NCI-H345 treated with DMSO at 0.1 percent for 48 hours (cell line): ENCODE data around the gene RASSF8.
A peak's percentile ranks its signal among the peaks of the same experiment; 100 is the strongest.
"Not testable (repeated sequence)": the region's sequence is repeated elsewhere in the genome, so short reads cannot be mapped to it uniquely, and the experiment has no call there.

Experiments
- DNase-seq: peaks from one replicate; lab custom pipeline; 2025; ENCODE audit not compliant: unreplicated experiment; lab: John Stamatoyannopoulos, UW

The RASSF8 gene

GRCh38 chr12:26054383-26054782, 95.9 kb downstream of the RASSF8 start:
- no peak for DNase-seq

GRCh38 chr12:26055087-26055486, 96.6 kb downstream of the RASSF8 start:
- DNase-seq: no peak

GRCh38 chr12:26056335-26056734, 97.9 kb downstream of the RASSF8 start:
- no peak for DNase-seq

- DNase-seq: not testable (repeated sequence)
Measured at GRCh38 chr12:26057271-26057670, 98.8 kb downstream of the RASSF8 start.

- DNase-seq: no peak
Measured at GRCh38 chr12:26058308-26058707, 99.8 kb downstream of the RASSF8 start.

- no peak for DNase-seq
Measured at GRCh38 chr12:26058818-26059217, 100.3 kb downstream of the RASSF8 start.

- DNase-seq: no peak
Measured at GRCh38 chr12:26062006-26062405, 103.5 kb downstream of the RASSF8 start.

- DNase-seq: no peak
Measured at GRCh38 chr12:26062566-26062965, 104.1 kb downstream of the RASSF8 start.

- no peak for DNase-seq
Measured at GRCh38 chr12:26065451-26065850, 107.0 kb downstream of the RASSF8 start.

GRCh38 chr12:26068503-26068902, 110.0 kb downstream of the RASSF8 start:
- no peak for DNase-seq

GRCh38 chr12:26069796-26070195, 111.3 kb downstream of the RASSF8 start:
- no peak for DNase-seq

- DNase-seq: no peak
Measured at GRCh38 chr12:26077915-26078702, 119.6 kb downstream of the RASSF8 start.

GRCh38 chr12:26080911-26081310, 122.4 kb downstream of the RASSF8 start:
- DNase-seq: no peak

- no peak for DNase-seq
Measured at GRCh38 chr12:26086936-26087335, 128.5 kb downstream of the RASSF8 start.

- no peak for DNase-seq
Measured at GRCh38 chr12:26088998-26089397, 130.5 kb downstream of the RASSF8 start.

- no peak for DNase-seq
Measured at GRCh38 chr12:26090836-26091510, 132.5 kb downstream of the RASSF8 start.

GRCh38 chr12:26091822-26092221, 133.3 kb downstream of the RASSF8 start:
- DNase-seq: no peak

GRCh38 chr12:26092346-26093105, 134.0 kb downstream of the RASSF8 start:
- DNase-seq: no peak

GRCh38 chr12:26095186-26095585, 136.7 kb downstream of the RASSF8 start:
- DNase-seq: no peak

GRCh38 chr12:26096036-26096435, 137.6 kb downstream of the RASSF8 start:
- no peak for DNase-seq

GRCh38 chr12:26097046-26097878, 138.8 kb downstream of the RASSF8 start:
- peak; percentile 48 for DNase-seq
